GM23338 (cell line): ENCODE data around the gene SRRD. TPM values are rescaled to one million over a fixed set of nuclear protein-coding genes. Genes with fewer than 3 reads are reported as not detected.

Experiments
- ATAC-seq: fragments of 200-7000 bp; cut with Tn5 transposase; 3 replicates; pipeline ENCODE4 v1.9.1; 2020
- DNase-seq: peaks from one replicate; pipeline ENCODE4 v3.0.0-alpha.2; 2015; ENCODE audit warnings: low spot score
- H2AFZ ChIP-seq: fragments of 200-600 bp; sonication (generic); 2 replicates; pipeline ENCODE4 v1.8.0; 2016; ENCODE audit warnings: antibody characterized with exemption, mild to moderate bottlenecking, moderate library complexity
- H3F3A ChIP-seq: fragments of 200-600 bp; sonication (generic); replicated peaks from 2 replicates; pipeline ENCODE4 v1.8.0; 2017; ENCODE audit warnings: antibody characterized with exemption, mixed run types, low read depth
- H3K27ac ChIP-seq: fragments of 200-600 bp; sonication (generic); 2 replicates; pipeline ENCODE4 v1.6.1; 2016; ENCODE audit warnings: low read depth
- H3K27me3 ChIP-seq: fragments of 200-600 bp; sonication (generic); 2 replicates; pipeline ENCODE4 v1.8.0; 2016; ENCODE audit warnings: mild to moderate bottlenecking, mixed run types, moderate library complexity; ENCODE audit not compliant: insufficient read depth
- H3K36me3 ChIP-seq: fragments of 200-600 bp; sonication (generic); 2 replicates; pipeline ENCODE4 v1.8.0; 2016; ENCODE audit warnings: mild to moderate bottlenecking; ENCODE audit not compliant: insufficient read depth
- H3K4me1 ChIP-seq: fragments of 200-600 bp; sonication (generic); 2 replicates; pipeline ENCODE4 v1.8.0; 2016; ENCODE audit warnings: mild to moderate bottlenecking, moderate library complexity; ENCODE audit not compliant: insufficient read depth
- H3K4me2 ChIP-seq: fragments of 200-600 bp; sonication (generic); 2 replicates; pipeline ENCODE4 v1.7.1; 2017; ENCODE audit warnings: mixed run types
- H3K4me3 ChIP-seq: fragments of 200-600 bp; sonication (generic); 2 replicates; pipeline ENCODE4 v1.6.1; 2016; ENCODE audit warnings: mixed run types
- H3K79me2 ChIP-seq: fragments of 200-600 bp; sonication (generic); replicated peaks from 2 replicates; pipeline ENCODE4 v1.8.0; 2017; ENCODE audit warnings: mild to moderate bottlenecking; ENCODE audit not compliant: insufficient read depth
- H3K9me2 ChIP-seq: fragments of 200-600 bp; sonication (generic); 2 replicates; pipeline ENCODE4 v1.8.0; 2017; ENCODE audit not compliant: insufficient read depth
- H4K20me1 ChIP-seq: fragments of 200-600 bp; sonication (generic); replicated peaks from 2 replicates; pipeline ENCODE4 v1.8.0; 2017; ENCODE audit warnings: mild to moderate bottlenecking; ENCODE audit not compliant: insufficient read depth
- H3K27ac Mint-ChIP-seq: 2 replicates; pipeline ENCODE4 v1.8.0; 2020; ENCODE audit warnings: inconsistent platforms, mild to moderate bottlenecking, moderate library complexity, mixed read lengths
- H3K27me3 Mint-ChIP-seq: 3 replicates; pipeline ENCODE4 v1.8.0; 2022; ENCODE audit warnings: low read depth, mild to moderate bottlenecking, moderate library complexity, mixed read lengths, inconsistent platforms; ENCODE audit not compliant: insufficient read depth, poor library complexity
- H3K36me3 Mint-ChIP-seq: 3 replicates; pipeline ENCODE4 v1.8.0; 2021; ENCODE audit warnings: low read depth, mild to moderate bottlenecking, inconsistent platforms, moderate library complexity, mixed read lengths
- H3K4me1 Mint-ChIP-seq: 3 replicates; pipeline ENCODE4 v1.8.0; 2020; ENCODE audit warnings: mild to moderate bottlenecking, inconsistent platforms, mixed read lengths
- H3K4me3 Mint-ChIP-seq: 3 replicates; pipeline ENCODE4 v1.8.0; 2021; ENCODE audit warnings: moderate library complexity, mild to moderate bottlenecking, inconsistent platforms, mixed read lengths
- H3K9me3 Mint-ChIP-seq: 3 replicates; pipeline ENCODE4 v1.8.0; 2020; ENCODE audit warnings: moderate library complexity, mild to moderate bottlenecking, inconsistent platforms, mixed read lengths
- CREB1 ChIP-seq: fragments of 250-450 bp; sonication (Bioruptor Pico); IDR thresholded peaks from 2 replicates; pipeline ENCODE4 v1.5.0; 2020; ENCODE audit warnings: low read depth, mild to moderate bottlenecking, moderate library complexity
- EZH2 ChIP-seq: fragments of 200-600 bp; sonication (generic); IDR thresholded peaks from one replicate; pipeline ENCODE4 v1.8.0; 2017; ENCODE audit warnings: antibody characterized with exemption, mild to moderate bottlenecking, low read depth; ENCODE audit not compliant: unreplicated experiment
- EZH2phosphoT487 ChIP-seq: fragments of 200-600 bp; sonication (generic); IDR thresholded peaks from one replicate; pipeline ENCODE4 v1.8.1; 2018; ENCODE audit warnings: antibody characterized with exemption; ENCODE audit not compliant: unreplicated experiment
- JUNB ChIP-seq: IDR thresholded peaks from one replicate; pipeline ENCODE4 v1.6.1; 2016; ENCODE audit warnings: antibody characterized with exemption; ENCODE audit not compliant: unreplicated experiment
- NANOG ChIP-seq: IDR thresholded peaks from 2 replicates; pipeline ENCODE4 v1.6.1; 2016; ENCODE audit warnings: antibody characterized with exemption, borderline replicate concordance
- POLR2AphosphoS5 ChIP-seq: IDR thresholded peaks from 2 replicates; pipeline ENCODE4 v1.6.1; 2016; ENCODE audit warnings: antibody characterized with exemption, low read depth
- STAT1 ChIP-seq: IDR thresholded peaks from one replicate; pipeline ENCODE4 v1.6.1; 2016; ENCODE audit warnings: antibody characterized with exemption; ENCODE audit not compliant: unreplicated experiment
- ZNF114 ChIP-seq: fragments of 250-450 bp; sonication (Bioruptor Pico); IDR thresholded peaks from 2 replicates; pipeline ENCODE4 v1.5.0; 2020; ENCODE audit warnings: mild to moderate bottlenecking, moderate library complexity
- ZNF331 ChIP-seq: fragments of 250-450 bp; sonication (Bioruptor Pico); IDR thresholded peaks from 2 replicates; pipeline ENCODE4 v1.5.0; 2020; ENCODE audit warnings: low read depth, mild to moderate bottlenecking, moderate library complexity
- polyA plus RNA-seq: library from polyadenylated mRNA; unstranded; fragments of >200 nt; fragmentation: Nextera tagmentation; extraction: Ambion mirVana; gene quantifications from 2 replicates; pipeline ENCODE4 v1.2.1, GENCODE V29; 2016
- total RNA-seq: library from RNA; depleted of rRNA; stranded (reverse); fragments of >200 nt; shearing (Covaris generic); gene quantifications from 2 replicates; pipeline ENCODE4 v1.2.3, GENCODE V29; 2014
- TF ChIP-seq, protein P1 (sequence below), 2 experiments: fragments of 200-600 bp in 1 of 2; sonication (generic) in 1 of 2; conservative IDR thresholded peaks; 2 replicates each; pipeline versions ENCODE4 v1.5.1 to v1.6.1; 2016 to 2017; ENCODE audit warnings: antibody characterized with exemption in 2 of 2, low read depth in 2 of 2, mild to moderate bottlenecking in 2 of 2, moderate library complexity in 1 of 2
- TF ChIP-seq, protein P2 (sequence below): IDR thresholded peaks from one replicate; pipeline ENCODE4 v1.6.1; 2018; ENCODE audit warnings: antibody characterized with exemption; ENCODE audit not compliant: unreplicated experiment
- TF ChIP-seq, protein P3 (sequence below): IDR thresholded peaks from 2 replicates; pipeline ENCODE4 v1.6.1; 2016; ENCODE audit warnings: antibody characterized with exemption
- TF ChIP-seq, protein P4 (sequence below): fragments of 250-450 bp; sonication (Bioruptor Pico); IDR thresholded peaks from 2 replicates; pipeline ENCODE4 v1.5.0; 2020; ENCODE audit warnings: mild to moderate bottlenecking, moderate library complexity

SRRD gene
- total and polyA plus RNA-seq, 2 experiments from 2014 or later = 17.8 to 23.2 TPM

DNA sequence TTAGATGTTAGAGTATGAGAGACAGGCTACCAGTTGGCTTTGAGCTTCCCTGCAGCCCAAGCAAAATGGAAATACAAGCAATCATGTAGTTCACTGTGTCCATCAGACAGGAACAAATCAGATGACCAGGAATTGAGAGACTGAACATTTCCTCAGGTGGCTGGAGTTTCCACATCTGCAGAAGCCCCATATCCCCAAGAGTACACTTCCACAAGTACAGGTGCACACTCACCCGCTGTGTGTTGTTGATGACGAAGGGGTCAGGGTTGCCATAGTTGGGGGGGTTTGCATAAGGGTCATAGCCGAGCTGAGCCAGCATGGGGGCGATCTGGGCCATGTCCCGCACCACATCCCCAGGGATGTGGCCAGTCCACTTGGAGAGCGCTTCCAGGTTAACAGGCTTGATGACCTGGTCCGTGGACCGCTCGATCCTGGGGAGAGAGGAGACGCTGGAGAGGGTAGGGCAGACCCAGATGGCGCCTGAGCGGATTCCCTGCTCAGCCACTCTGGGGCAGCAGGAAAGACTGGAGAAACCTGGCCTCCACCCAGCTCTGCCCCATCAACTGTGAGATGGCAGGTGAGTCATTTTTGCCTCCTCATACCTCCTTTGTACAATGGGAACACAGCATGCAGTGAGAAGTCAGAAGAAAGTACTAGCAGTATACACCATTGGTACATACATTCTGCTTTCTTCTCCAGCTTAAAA lies 52.5 kb downstream of the SRRD start:
- H3K4me2 ChIP-seq = no peak overlapping the region
- peaks cover 65% of the 10 kb centered on the region for H3K36me3 Mint-ChIP-seq
- no peak overlapping the region for H3K4me3 ChIP-seq
- H3K9me3 Mint-ChIP-seq = no peaks in the 10 kb centered on the region
- peaks cover 7% of the 10 kb centered on the region for H4K20me1 ChIP-seq
- no peak overlapping the region for H3K27ac Mint-ChIP-seq
- H3K27me3 ChIP-seq = no peaks in the 10 kb centered on the region
- 0 out of 2 replicates have a peak, but pooled peaks cover 3% of the 10 kb centered on the region for H3K4me1 ChIP-seq
- no peak for DNase-seq
- TF ChIP-seq STAT1 (no peak), POLR2AphosphoS5 (no peak), ZNF114 (CRISPR knock-in tag) (no peak), EZH2phosphoT487 (no peak), ZNF331 (CRISPR knock-in tag) (no peak), NANOG (no peak), CREB1 (CRISPR knock-in tag) (no peak), JUNB (no peak), EZH2 (no peak)
- TF ChIP-seq, protein P1, sequence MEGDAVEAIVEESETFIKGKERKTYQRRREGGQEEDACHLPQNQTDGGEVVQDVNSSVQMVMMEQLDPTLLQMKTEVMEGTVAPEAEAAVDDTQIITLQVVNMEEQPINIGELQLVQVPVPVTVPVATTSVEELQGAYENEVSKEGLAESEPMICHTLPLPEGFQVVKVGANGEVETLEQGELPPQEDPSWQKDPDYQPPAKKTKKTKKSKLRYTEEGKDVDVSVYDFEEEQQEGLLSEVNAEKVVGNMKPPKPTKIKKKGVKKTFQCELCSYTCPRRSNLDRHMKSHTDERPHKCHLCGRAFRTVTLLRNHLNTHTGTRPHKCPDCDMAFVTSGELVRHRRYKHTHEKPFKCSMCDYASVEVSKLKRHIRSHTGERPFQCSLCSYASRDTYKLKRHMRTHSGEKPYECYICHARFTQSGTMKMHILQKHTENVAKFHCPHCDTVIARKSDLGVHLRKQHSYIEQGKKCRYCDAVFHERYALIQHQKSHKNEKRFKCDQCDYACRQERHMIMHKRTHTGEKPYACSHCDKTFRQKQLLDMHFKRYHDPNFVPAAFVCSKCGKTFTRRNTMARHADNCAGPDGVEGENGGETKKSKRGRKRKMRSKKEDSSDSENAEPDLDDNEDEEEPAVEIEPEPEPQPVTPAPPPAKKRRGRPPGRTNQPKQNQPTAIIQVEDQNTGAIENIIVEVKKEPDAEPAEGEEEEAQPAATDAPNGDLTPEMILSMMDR (conservative IDR thresholded peaks at IDR 0.05; ENCODE audit: low read depth in 2 of 2) = no peak
- TF ChIP-seq, protein P2, sequence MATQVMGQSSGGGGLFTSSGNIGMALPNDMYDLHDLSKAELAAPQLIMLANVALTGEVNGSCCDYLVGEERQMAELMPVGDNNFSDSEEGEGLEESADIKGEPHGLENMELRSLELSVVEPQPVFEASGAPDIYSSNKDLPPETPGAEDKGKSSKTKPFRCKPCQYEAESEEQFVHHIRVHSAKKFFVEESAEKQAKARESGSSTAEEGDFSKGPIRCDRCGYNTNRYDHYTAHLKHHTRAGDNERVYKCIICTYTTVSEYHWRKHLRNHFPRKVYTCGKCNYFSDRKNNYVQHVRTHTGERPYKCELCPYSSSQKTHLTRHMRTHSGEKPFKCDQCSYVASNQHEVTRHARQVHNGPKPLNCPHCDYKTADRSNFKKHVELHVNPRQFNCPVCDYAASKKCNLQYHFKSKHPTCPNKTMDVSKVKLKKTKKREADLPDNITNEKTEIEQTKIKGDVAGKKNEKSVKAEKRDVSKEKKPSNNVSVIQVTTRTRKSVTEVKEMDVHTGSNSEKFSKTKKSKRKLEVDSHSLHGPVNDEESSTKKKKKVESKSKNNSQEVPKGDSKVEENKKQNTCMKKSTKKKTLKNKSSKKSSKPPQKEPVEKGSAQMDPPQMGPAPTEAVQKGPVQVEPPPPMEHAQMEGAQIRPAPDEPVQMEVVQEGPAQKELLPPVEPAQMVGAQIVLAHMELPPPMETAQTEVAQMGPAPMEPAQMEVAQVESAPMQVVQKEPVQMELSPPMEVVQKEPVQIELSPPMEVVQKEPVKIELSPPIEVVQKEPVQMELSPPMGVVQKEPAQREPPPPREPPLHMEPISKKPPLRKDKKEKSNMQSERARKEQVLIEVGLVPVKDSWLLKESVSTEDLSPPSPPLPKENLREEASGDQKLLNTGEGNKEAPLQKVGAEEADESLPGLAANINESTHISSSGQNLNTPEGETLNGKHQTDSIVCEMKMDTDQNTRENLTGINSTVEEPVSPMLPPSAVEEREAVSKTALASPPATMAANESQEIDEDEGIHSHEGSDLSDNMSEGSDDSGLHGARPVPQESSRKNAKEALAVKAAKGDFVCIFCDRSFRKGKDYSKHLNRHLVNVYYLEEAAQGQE = no peak
- TF ChIP-seq, protein P3, sequence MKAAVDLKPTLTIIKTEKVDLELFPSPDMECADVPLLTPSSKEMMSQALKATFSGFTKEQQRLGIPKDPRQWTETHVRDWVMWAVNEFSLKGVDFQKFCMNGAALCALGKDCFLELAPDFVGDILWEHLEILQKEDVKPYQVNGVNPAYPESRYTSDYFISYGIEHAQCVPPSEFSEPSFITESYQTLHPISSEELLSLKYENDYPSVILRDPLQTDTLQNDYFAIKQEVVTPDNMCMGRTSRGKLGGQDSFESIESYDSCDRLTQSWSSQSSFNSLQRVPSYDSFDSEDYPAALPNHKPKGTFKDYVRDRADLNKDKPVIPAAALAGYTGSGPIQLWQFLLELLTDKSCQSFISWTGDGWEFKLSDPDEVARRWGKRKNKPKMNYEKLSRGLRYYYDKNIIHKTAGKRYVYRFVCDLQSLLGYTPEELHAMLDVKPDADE = no peak
- TF ChIP-seq, protein P4, sequence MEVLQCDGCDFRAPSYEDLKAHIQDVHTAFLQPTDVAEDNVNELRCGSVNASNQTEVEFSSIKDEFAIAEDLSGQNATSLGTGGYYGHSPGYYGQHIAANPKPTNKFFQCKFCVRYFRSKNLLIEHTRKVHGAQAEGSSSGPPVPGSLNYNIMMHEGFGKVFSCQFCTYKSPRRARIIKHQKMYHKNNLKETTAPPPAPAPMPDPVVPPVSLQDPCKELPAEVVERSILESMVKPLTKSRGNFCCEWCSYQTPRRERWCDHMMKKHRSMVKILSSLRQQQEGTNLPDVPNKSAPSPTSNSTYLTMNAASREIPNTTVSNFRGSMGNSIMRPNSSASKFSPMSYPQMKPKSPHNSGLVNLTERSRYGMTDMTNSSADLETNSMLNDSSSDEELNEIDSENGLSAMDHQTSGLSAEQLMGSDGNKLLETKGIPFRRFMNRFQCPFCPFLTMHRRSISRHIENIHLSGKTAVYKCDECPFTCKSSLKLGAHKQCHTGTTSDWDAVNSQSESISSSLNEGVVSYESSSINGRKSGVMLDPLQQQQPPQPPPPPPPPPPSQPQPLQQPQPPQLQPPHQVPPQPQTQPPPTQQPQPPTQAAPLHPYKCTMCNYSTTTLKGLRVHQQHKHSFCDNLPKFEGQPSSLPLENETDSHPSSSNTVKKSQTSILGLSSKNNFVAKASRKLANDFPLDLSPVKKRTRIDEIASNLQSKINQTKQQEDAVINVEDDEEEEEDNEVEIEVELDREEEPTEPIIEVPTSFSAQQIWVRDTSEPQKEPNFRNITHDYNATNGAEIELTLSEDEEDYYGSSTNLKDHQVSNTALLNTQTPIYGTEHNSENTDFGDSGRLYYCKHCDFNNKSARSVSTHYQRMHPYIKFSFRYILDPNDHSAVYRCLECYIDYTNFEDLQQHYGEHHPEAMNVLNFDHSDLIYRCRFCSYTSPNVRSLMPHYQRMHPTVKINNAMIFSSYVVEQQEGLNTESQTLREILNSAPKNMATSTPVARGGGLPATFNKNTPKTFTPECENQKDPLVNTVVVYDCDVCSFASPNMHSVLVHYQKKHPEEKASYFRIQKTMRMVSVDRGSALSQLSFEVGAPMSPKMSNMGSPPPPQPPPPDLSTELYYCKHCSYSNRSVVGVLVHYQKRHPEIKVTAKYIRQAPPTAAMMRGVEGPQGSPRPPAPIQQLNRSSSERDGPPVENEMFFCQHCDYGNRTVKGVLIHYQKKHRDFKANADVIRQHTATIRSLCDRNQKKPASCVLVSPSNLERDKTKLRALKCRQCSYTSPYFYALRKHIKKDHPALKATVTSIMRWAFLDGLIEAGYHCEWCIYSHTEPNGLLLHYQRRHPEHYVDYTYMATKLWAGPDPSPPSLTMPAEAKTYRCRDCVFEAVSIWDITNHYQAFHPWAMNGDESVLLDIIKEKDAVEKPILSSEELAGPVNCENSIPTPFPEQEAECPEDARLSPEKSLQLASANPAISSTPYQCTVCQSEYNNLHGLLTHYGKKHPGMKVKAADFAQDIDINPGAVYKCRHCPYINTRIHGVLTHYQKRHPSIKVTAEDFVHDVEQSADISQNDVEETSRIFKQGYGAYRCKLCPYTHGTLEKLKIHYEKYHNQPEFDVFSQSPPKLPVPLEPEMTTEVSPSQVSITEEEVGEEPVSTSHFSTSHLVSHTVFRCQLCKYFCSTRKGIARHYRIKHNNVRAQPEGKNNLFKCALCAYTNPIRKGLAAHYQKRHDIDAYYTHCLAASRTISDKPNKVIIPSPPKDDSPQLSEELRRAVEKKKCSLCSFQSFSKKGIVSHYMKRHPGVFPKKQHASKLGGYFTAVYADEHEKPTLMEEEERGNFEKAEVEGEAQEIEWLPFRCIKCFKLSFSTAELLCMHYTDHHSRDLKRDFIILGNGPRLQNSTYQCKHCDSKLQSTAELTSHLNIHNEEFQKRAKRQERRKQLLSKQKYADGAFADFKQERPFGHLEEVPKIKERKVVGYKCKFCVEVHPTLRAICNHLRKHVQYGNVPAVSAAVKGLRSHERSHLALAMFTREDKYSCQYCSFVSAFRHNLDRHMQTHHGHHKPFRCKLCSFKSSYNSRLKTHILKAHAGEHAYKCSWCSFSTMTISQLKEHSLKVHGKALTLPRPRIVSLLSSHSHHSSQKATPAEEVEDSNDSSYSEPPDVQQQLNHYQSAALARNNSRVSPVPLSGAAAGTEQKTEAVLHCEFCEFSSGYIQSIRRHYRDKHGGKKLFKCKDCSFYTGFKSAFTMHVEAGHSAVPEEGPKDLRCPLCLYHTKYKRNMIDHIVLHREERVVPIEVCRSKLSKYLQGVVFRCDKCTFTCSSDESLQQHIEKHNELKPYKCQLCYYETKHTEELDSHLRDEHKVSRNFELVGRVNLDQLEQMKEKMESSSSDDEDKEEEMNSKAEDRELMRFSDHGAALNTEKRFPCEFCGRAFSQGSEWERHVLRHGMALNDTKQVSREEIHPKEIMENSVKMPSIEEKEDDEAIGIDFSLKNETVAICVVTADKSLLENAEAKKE (CRISPR knock-in tag) = no peak
- no peaks in the 10 kb centered on the region for H3K9me2 ChIP-seq
- 0 out of 2 replicates have a peak, but pooled peaks cover 2% of the 10 kb centered on the region for H3K79me2 ChIP-seq
- H3K27me3 Mint-ChIP-seq = peaks cover 2% of the 10 kb centered on the region
- H3K27ac ChIP-seq = no peak overlapping the region
- peaks cover 46% of the 10 kb centered on the region for H3K36me3 ChIP-seq
- peaks cover 17% of the 10 kb centered on the region; the same call in 1 of the 2 replicates for H3F3A ChIP-seq
- no peak for ATAC-seq
- H3K4me3 Mint-ChIP-seq = no peak overlapping the region
- no peaks in the 10 kb centered on the region for H3K4me1 Mint-ChIP-seq
- H2AFZ ChIP-seq = no peak overlapping the region
